Measurements from ENCODE around the gene OR2AG1.
"Not testable (repeated sequence)": the region's sequence is repeated elsewhere in the genome, so short reads cannot be mapped to it uniquely, and the experiment has no call there.

OR2AG1 gene

DNA sequence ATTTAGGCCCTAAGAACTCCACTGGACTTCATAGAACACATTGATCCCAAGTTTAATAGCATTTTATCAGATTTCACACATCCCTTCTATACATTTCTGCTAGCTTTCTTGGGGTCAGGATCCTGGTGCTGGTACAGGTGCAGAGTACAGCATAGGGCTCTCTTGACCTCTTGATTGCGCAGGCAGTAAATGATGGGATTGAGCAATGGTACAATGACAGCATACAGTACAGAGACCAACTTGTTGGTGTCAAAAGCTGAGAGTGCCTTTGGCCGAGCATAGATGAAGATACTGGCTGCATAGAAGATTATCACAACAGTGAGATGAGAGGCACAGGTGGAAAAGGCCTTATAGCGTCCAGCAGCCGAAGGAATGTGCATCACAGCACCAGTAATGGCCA is 11.8 kb downstream of the OR2AG1 start:
- no peak for DNase-seq

DNA sequence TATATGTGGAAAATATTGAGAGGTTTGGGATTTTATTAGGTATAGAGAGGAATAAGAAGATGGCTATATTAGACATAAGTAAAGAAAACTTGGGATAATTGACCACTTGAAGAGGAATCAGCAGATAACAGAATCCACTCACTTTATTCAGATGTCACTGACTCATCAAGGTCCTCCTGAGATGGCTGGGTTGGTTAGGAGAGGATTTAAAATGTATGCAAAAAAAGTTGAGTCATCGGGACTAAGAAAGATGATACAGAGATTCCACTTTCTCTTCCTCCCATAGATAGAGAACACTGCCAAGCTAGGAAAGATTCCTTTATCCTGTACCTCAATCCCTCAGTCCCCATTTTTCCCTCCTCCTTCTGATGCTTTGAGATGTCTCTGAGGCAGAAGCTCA is 16.6 kb downstream of the OR2AG1 start, which contains the start of gene OR6A2:
Gene OR6A2, minus strand, starts transcription at position 288 of the 400 bp plus-strand sequence. CDS start 3,981 bp downstream, outside the sequence.
- DNase-seq, result no peak

DNA sequence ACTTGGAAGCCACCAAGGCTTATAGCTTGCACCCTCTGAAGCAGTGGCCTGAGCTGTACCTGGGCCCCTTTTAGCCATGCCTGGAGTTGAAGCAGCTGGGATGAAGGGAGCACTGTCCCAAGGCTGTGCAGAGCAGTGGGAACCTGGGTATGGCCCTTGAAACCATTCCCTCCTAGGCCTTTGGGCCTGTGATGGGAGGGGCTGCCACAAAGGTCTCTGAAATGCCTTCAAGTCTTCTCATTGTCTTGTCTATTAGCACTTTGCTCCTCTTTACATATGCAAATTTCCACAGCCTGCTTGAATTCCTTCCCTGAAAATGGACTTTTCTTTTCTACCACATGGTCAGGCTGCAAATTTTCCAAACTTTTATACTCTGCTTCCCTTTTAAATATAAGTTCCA is 18.3 kb downstream of the OR2AG1 start:
- not testable (repeated sequence) for DNase-seq

DNA sequence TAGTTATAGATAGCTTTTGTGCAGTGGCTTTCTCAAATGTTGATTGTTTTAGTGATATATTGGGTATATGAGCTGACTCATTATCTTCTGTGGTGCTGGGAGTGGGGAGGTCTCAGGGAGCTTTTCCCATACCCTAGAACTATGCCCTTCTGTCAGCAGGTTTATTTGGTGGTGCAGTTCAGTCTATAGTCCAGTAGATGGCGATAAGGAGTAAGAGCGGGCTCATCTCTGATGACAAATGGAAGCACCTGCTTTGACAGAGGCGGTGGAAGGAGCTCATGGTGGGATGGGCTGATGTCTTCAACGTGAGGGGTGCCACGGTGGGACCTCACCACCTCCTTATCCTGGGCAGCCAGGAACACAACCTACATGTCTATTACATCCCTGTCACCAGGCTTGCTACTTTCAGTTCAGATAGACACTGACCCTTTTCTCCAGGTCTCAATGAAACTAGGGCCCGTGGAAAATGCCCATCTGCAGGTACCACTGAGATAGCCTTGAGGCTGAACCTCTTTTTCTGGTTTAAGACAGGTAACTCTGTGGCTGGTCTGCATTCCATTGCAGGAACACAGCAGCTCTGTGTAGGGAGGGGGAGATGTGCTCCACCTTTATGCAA is 29.7 kb downstream of the OR2AG1 start:
- DNase-seq, result no peak

DNA sequence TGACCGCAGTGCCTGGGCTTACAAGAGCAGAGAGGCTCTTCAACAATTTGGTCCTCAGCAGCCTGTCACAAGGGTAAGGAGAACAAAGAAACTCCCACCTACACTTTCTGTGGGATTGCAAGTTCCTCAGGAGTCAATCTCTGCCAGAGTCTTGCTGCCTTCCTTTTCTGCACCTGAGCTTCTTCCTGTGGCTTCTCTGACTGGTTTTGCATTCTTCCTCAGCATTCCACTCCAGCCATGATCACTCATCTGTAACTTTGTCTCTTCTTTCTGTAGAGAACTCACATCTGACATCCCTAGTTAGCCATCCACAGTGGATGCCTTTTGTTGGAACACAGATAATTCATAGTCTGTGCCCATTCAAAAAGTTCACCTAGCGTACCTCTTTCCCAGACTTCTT is 30.8 kb downstream of the OR2AG1 start:
- no peak for DNase-seq

DNA sequence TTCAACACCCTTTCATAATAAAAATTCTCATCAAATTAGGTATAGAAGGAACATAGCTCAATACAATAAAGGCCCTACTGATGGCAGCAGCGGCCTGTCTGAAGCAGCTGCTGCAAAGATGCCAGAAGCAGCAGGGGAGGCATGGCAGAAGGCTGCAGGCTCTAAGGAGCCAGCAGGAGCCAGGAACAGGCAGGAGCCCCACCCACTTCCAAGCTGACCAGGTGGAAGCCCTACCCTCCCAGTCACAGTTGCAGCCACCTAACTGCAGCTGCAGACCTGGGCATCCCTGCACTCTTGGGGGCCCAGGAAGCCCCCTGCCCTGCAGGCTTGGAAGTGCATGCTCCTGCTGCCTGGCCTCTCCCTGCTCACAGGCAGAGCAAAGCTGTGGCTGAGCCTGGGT is 34.9 kb downstream of the OR2AG1 start:
- no peak for DNase-seq

DNA sequence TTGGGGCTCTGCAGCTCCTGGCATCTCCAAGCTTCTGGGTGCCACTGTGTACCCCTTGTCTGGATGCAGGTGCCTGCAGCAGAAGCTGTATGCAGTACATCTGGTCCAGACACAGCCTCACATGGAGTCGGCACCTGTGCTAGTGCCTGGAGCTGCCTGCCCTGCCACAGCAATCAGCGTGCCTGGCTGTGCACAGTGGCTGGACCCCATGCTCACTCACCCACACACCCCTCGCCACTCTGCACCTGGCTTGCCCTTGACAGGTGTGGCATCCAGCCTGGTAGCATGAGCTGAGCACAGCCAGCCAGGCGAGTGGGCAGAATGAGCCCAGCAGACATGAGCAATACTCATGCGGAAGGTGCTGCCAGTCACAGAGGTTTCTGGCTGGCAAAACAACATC is 36.1 kb downstream of the OR2AG1 start:
- DNase-seq, result no peak

DNA sequence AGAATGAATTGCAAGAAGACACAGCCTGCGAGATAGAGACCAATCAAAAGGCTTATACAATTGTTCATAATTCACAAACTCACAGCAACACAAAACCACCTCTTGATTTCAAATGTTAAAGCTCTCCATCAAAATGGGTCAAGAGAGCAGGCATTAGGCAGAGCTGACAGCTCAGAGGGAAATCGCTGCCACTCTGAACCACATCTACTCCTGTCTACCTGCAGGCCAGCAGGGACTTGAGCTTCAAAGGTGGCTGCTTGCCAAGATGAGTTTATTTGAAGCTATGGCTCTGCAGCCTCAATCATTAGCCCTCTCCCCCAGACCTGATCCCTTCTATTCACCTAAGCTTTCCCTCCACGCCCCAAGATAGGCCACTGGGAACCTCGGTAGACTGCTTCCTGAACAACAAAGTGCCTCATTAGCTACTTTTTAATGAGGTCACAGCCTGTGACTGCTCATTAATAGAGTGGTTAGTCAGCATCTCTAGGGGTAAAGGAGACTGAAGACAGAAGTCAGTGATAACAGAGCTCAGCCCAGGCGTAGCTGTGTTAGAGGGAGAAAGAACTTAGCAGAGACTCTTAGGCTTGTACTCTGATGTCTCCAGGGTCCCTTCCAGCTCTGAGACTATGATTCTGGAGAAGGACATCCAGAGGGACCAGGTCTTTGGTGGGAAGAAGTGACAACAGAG is 41.5 kb downstream of the OR2AG1 start:
- DNase-seq, result no peak

DNA sequence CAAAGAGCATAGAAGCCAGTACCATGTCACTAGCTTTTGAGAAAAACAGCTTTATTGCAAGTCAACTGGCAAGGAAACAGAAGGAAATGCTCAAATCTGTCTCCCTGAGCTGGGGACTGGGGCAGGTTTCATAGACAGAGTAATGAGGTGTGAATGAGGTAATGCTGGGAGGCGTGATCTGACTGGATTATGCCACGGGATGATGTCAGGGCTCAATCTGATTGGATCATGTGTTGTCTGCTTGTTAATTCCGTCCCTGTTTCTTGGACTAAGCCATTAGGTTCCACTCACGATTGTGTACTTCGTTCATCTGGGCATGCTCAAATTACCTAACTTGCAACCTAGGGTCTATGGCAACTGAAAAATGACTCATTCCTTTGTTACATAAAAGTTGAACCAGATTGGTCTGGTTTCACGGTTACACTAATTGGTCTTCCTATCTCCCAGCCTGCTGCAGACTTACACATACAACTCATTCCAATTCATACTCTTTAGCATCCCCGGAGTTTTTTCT is 42.5 kb downstream of the OR2AG1 start:
- no peak for DNase-seq

DNA sequence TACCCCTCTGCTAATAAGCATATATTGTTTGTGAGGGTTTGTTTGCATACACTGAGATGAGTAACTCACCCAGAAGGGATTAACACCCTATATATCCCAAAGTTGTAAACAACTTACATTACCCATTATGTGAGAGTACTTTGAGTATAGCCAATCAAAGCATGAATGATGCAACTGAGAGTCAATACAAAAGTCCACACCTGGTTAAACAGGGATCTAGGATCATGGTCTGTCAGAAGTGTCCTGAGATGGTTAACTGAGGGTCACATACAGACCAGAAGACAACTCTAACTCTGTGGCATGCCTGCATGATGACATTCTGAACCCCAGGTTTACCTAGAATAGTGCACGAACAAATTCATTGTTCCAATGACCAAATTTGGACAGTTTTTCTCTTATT is 45.3 kb downstream of the OR2AG1 start:
- DNase-seq, result no peak

DNA sequence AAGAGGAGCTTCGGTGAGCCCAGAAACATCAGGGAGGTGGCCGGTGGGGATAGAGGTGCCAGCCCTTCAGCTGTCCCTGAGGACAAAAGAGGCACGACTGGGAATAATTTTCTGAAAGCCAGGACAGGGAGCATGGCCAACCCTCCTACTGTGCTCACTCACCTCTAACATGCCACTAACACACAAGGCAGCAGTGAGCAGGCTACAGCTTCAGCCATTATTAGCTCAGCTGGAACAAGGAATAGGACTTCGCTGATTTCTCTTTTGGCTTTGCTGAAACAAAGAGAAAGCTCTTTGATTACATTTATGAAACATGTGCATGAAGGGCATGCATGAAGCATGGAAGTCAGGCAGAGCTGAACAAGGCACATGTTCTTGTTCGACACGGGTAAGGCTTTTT is 50.5 kb downstream of the OR2AG1 start:
- DNase-seq, result no peak

DNA sequence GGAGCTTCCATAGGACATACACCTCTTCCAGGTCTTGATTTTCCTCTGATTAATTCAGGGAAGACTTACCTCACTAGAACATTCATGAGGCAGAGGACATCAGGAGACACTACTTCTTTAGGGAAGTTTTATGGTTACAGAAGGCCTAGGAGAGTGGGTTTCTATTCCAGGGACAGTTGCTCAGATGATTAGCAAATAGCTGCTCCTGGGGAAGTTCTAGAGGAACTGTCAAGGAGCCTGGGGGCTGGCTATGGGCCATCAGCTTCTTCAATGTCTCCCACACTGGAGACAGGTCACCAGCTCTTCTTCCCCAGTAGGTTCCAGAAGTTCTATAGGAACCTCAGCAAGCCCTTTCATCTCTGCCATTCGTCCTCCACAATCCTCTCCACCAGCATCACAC is 51.2 kb downstream of the OR2AG1 start:
- no peak for DNase-seq
